AML-193 (cell line): ENCODE measurements around the gene CNTN1.
"Not testable (repeated sequence)": the region's sequence is repeated elsewhere in the genome, so short reads cannot be mapped to it uniquely, and the experiment has no call there.

Source experiments
- DNase-seq, 2 experiments: peaks; one replicate each; lab custom pipeline; 2025; lab: John Stamatoyannopoulos, UW

Gene CNTN1

GRCh38 chr12:40701756-40702155, 9.5 kb downstream of the CNTN1 start:
- DNase-seq, result no peak

GRCh38 chr12:40711121-40711520, 18.9 kb downstream of the CNTN1 start:
- no peak for DNase-seq

- DNase-seq, result no peak
Measured at GRCh38 chr12:40714636-40715035, 22.4 kb downstream of the CNTN1 start.

DNA sequence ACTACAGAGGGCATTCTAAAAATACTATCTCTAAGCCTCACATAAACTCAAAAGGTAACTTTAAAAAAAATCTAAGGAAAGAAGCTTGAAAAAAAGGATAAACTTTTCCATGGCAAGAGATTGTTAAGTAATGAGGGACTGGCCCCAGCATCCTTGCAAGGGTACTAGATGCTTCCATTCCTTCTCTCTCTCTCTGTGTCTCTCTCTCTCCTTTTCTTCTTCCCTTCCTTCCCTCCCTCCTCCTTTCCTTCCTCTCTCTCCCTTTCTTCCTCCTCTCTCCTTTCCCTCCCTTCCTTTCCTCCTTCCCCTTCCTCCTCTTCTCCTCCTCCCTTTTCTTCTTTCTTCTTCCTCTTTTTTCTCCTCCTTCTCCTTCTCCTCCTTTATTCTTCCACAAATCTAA, 23.8 kb downstream of the CNTN1 start:
- no peak for DNase-seq

- DNase-seq, result no peak
Measured at GRCh38 chr12:40717576-40717975, 25.3 kb downstream of the CNTN1 start.

DNA sequence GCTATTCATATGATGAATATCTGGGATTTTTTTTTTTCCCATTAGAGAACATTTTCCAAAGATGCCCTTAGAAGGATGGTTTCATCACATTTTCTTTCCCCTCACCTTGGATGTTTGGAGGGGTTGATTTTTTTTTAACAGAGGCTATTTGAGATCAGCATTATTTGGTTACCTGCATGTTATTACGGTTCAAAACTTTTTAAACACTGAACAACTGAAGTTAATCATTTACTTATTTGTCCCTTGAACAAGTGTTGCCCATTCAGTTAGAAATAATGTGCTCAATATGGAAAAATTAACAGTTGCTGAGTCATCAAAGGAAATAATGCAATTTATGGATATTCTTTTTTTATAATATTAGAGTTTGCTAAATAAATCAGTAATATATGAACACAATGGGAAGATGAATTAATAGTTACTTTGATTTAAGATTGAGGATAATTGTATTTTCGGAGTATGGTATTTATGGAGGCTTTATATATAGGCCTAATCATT, 26.7 kb downstream of the CNTN1 start:
- DNase-seq, result no peak

GRCh38 chr12:40723001-40723400, 30.8 kb downstream of the CNTN1 start:
- DNase-seq, result no peak

DNA sequence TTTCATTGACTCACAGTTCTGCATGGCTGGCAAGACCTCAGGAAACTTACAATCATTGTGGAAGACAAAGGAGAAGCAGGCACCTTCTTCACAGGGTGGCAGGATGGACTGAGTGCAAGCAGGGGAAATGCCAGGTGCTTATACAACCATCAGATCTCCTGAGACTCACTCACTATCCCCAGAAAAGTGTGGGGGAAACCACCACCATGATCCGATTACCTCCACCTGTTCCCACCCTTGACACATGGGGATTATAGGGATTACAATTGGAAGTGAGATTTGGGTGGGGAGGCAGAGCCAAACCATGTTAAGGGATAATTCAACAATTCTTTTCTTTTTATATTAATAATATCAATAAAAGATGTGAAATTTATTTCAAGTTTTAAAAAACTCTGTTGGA, 34.1 kb downstream of the CNTN1 start:
- DNase-seq, result no peak

DNA sequence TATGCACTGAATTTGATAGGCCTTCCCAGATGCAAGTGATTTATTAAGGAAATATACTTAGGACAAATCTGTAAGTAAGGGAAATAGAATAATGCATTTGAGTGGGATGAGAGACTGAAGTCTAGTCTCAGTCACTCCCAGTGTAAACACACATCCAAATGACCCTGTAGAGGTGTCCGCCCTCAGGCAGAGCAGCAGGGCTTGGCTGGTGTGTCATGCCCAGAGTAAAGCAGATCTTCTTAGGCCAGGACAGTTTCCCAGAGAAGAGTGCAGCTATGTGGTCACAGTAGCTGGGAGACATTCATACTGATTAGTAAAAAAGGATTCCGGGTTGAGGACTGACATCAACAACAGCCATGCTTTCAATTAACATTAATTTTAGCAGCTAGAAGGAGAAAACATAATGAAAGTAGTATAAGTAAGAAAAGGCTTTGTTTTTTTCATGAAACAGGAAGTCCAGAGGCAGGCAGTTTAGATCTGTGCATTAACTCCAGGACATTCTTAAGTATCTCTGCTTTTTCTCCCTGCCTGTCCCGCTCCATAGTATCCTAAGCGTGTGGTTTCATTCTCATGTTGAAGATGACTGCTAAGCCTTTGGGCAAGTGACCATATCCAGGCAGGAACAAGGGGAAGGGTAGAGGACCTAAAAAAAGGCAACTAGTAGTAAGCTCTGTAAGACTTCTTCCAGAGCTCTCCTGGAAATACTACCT, 35.7 kb downstream of the CNTN1 start:
- no peak for DNase-seq

DNA sequence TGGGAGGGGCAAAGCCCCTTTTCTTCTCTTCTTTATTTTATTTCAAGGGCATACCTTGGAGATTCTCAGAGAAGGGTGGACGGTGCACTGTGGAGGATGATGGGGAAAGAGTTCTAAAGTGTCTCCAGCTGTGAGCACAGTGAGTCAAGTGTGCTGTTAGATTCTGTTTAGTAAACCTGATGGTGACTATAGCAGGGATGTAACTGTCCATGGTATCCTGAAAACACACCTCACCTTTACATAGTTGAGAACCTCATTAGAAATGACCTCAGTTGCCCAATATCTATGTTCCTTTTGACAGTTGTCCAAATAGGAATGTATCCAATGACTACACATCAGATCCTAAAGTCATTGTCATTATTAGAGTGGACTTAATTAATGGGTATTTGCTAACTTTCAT, 38.0 kb downstream of the CNTN1 start:
- DNase-seq, result no peak

- no peak for DNase-seq
Measured at GRCh38 chr12:40733871-40734270, 41.6 kb downstream of the CNTN1 start.

DNA sequence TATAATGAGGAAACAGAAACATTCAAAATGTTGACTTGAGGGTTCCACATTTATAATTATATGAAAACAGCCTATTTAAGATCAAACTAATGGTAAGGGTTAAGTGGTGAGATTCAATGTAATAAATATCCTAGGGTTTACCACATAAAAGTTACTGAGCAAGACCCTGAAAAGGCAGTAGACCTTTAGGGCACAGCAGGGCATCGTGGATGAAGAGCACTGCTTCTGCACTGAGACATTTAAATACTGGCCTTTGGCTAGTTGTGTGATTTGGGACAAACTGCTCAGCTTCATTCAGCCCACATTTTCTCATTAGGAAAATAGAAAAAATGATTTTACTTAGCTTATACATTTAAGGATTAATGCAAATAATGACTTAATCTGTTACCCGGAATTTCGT, 42.0 kb downstream of the CNTN1 start:
- no peak for DNase-seq

GRCh38 chr12:40735551-40736230, 43.5 kb downstream of the CNTN1 start:
- no peak for DNase-seq

DNA sequence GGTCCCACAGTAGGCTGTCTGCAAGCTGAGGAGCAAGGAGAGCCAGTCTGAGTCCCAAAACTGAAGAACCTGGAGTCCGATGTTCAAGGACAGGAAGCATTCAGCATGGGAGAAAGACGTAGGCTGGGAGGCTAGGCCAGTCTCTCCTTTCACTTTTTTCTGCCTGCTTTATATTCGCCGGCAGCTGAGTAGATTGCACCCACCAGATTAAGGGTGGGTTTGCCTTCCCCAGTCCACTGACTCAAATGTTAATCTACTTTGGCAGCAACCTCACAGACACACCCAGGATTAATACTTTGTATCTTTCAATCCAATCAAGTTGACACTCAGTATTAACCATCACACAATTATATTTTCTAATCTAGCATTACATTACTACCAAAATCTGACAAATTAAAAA, 45.2 kb downstream of the CNTN1 start:
- not testable (repeated sequence) for DNase-seq

DNA sequence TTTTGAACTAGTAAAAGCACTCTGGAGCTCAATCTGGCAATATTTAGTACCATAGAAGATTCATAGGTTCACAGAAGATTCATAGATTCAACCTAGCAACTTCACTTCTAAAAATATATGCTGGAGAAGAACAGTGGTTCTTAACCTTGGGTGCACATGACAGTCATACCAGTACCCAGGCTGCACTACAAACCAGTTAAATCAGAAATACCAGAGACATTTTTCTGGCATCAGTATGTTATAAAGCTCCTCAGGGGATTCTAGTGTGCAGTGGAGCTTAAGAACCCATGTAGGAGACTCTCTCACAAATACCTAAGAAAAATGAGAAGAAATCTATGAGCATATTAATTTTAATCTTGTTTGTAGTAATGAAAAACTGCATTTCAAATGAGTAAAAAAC, 46.6 kb downstream of the CNTN1 start:
- DNase-seq, result no peak

- DNase-seq, result no peak
Measured at GRCh38 chr12:40742041-40742440, 49.8 kb downstream of the CNTN1 start.

DNA sequence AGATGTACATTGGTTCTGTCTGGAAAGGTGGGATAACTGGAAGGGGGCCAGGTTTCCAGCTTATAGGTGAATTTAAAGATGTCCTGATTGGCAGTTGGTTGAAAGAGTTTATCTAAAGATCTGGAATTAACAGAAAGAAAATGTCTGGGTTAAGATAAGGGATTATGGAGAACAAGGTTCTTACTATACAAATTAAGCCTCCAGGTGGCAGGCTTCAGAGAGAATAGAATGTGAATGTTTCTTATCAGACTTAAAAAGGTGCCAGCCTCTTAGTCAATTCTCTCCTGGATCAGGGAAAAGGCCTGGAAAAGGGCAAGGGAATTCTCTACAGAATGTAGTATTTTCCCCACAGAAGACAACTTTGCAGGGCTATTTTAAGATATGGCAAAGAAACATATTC, 53.1 kb downstream of the CNTN1 start:
- DNase-seq, result no peak

DNA sequence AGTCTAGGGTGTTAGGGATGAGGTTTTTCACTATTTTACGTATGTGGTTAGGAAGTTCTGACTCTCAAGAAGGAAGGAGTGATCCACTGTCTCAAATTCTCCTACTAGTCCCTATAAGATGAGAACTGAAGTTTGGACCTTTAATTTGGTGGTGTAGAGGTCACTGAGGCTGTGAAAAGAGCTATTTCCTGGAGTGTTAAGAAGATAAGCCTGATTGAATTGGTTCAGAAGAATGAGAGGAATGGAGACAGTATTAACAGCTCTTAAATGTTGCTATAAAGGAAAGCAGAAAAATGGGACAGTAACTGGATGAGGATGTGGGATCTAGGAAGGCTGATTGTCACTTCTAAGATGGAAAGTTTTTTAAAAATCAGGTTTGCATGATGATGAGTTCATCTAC, 57.6 kb downstream of the CNTN1 start:
- no peak for DNase-seq

- no peak for DNase-seq
Measured at GRCh38 chr12:40752011-40752410, 59.8 kb downstream of the CNTN1 start.

- DNase-seq, result no peak
Measured at GRCh38 chr12:40760821-40761220, 68.6 kb downstream of the CNTN1 start.

- DNase-seq, result no peak
Measured at GRCh38 chr12:40762072-40762471, 69.8 kb downstream of the CNTN1 start.

- no peak for DNase-seq
Measured at GRCh38 chr12:40768125-40768864, 76.1 kb downstream of the CNTN1 start.

DNA sequence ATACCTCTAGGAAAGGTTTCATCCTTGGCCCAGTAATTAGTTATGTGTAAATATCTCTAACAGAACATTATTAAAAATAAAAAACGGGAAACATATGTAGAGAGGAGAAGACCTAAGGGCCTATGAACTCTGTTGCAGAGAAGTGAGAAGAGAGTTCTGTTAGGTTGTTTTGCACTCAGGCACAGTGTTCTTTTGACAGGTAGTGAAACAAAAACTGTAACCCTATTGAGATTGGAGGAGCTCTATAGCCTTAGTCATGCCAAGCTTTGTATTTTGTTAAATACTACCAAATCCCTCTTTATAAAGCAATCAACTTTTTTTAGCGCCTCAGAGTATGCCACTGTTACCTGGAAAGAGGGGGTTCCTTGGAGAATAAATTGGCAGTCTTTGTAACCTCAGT, 77.6 kb downstream of the CNTN1 start:
- no peak for DNase-seq
